HCT116 (cell line): ENCODE measurements around the gene SYMPK. TPM values are rescaled to one million over a fixed set of nuclear protein-coding genes. Genes with fewer than 3 reads are reported as not detected.
A peak's percentile ranks its signal among the peaks of the same experiment; 100 is the strongest.

Experiments
- ATAC-seq: fragments of 200-7000 bp; cut with Tn5 transposase; 2 replicates; pipeline ENCODE4 v1.9.1; 2020; ENCODE audit warnings: mild to moderate bottlenecking, moderate library complexity
- BruUV-seq: library from RNA; stranded (reverse); fragments of 400-500 nt; replicated peaks from 2 replicates; lab custom pipeline; 2021; lab: Mats Ljungman, UMichigan
- CTCF ChIA-PET: fragments of 300-600 bp; sonication (Branson Sonifier 250); formaldehyde crosslinking; loops from one replicate; lab custom pipeline; 2021; ENCODE audit warnings: antibody characterized with exemption; lab: Charles Lee
- POLR2A ChIA-PET: fragments of 300-600, 350-600 bp; sonication (Branson Sonifier 250); formaldehyde crosslinking; loops from one replicate; lab custom pipeline; 2021; ENCODE audit warnings: antibody characterized with exemption; lab: Charles Lee
- RAD21 ChIA-PET, 2 experiments: fragments of 300-600 bp; sonication (Branson Sonifier 250); formaldehyde crosslinking; loops; one replicate each; lab custom pipeline; 2023; ENCODE audit warnings: low total read pairs in 2 of 2; ENCODE audit not compliant: uncharacterized antibody in 2 of 2, unreplicated experiment in 2 of 2, low non-redundant PET in 1 of 2; lab: Charles Lee
- DNase-seq: peaks from one replicate; pipeline ENCODE4 v3.0.0-alpha.2; 2010; ENCODE audit warnings: low read depth, low spot score
- H2AFZ ChIP-seq: fragments of 200-600 bp; shearing (Covaris generic), sonication (generic); 2 replicates; pipeline ENCODE4 v1.6.1; 2017; ENCODE audit warnings: low read depth, mixed run types, mixed read lengths, antibody characterized with exemption, low read length; ENCODE audit not compliant: poor library complexity, severe bottlenecking
- H3K27ac ChIP-seq: 2 replicates; pipeline ENCODE4 v1.5.1; 2012; ENCODE audit warnings: low read depth, low read length
- H3K27me3 ChIP-seq: fragments of 200-600 bp; sonication (generic); 2 replicates; pipeline ENCODE4 v1.6.1; 2016; ENCODE audit warnings: mixed run types, low read length, mixed read lengths; ENCODE audit not compliant: insufficient read depth
- H3K36me3 ChIP-seq, 2 experiments: fragments of 200-500 bp in 1 of 2; fragments of 200-600 bp in 1 of 2; sonication (Bioruptor generic) in 1 of 2; sonication (generic) in 1 of 2; 2 replicates each; pipeline versions ENCODE4 v1.5.1 to v1.6.1; 2014 to 2016; ENCODE audit warnings: low read length in 2 of 2, inconsistent platforms in 1 of 2, mixed read lengths in 1 of 2, mixed run types in 1 of 2; ENCODE audit not compliant: insufficient read depth in 2 of 2, control insufficient read depth in 1 of 2
- H3K4me1 ChIP-seq, 2 experiments: fragments of 200-600 bp in 1 of 2; sonication (generic) in 1 of 2; 2 replicates each; pipeline versions ENCODE4 v1.5.1 to v1.6.1; 2012 to 2017; ENCODE audit warnings: low read length in 2 of 2, inconsistent platforms in 1 of 2, mild to moderate bottlenecking in 1 of 2, mixed read lengths in 1 of 2, mixed run types in 1 of 2, moderate library complexity in 1 of 2; ENCODE audit not compliant: insufficient read depth in 2 of 2, control insufficient read depth in 1 of 2
- H3K4me2 ChIP-seq: fragments of 200-600 bp; sonication (generic); 2 replicates; pipeline ENCODE4 v1.6.1; 2017; ENCODE audit warnings: mixed run types, low read length, mixed read lengths
- H3K4me3 ChIP-seq, 2 experiments: fragments of 200-600 bp in 1 of 2; sonication (generic) in 1 of 2; replicated peaks in 1 of 2; 2 replicates each; pipeline ENCODE4 v1.5.1; 2011 to 2016; ENCODE audit warnings: low read length in 2 of 2, control low read depth in 1 of 2, low read depth in 1 of 2, mild to moderate bottlenecking in 1 of 2, mixed read lengths in 1 of 2, mixed run types in 1 of 2
- H3K79me2 ChIP-seq: fragments of 200-600 bp; sonication (generic); 2 replicates; pipeline ENCODE4 v1.6.1; 2017; ENCODE audit warnings: mild to moderate bottlenecking, mixed run types, low read length, moderate library complexity, mixed read lengths; ENCODE audit not compliant: insufficient read depth
- H3K9ac ChIP-seq: fragments of 200-600 bp; sonication (generic); 2 replicates; pipeline ENCODE4 v1.6.1; 2016; ENCODE audit warnings: low read length, mixed read lengths
- H3K9me2 ChIP-seq: fragments of 200-600 bp; sonication (generic), shearing (Covaris generic); 2 replicates; pipeline ENCODE4 v1.6.1; 2017; ENCODE audit warnings: mixed run types, mild to moderate bottlenecking, moderate library complexity; ENCODE audit not compliant: insufficient read depth
- H3K9me3 ChIP-seq, 2 experiments: fragments of 200-500 bp in 1 of 2; fragments of 200-600 bp in 1 of 2; sonication (Bioruptor generic) in 1 of 2; sonication (generic) in 1 of 2; 2 replicates each; pipeline ENCODE4 v1.6.1; 2014 to 2017; ENCODE audit warnings: low read length in 2 of 2, mixed read lengths in 2 of 2, inconsistent platforms in 1 of 2, low read depth in 1 of 2, mild to moderate bottlenecking in 1 of 2, mixed run types in 1 of 2, moderate library complexity in 1 of 2; ENCODE audit not compliant: control insufficient read depth in 1 of 2, insufficient read depth in 1 of 2
- H4K20me1 ChIP-seq: fragments of 200-600 bp; sonication (generic), shearing (Covaris generic); 2 replicates; pipeline ENCODE4 v1.6.1; 2017; ENCODE audit warnings: mixed run types, mild to moderate bottlenecking, moderate library complexity; ENCODE audit not compliant: insufficient read depth
- CTCF ChIP-seq, 3 experiments: fragments of 200-600 bp in 1 of 3; sonication (generic) in 1 of 3; IDR thresholded peaks in 2 of 3; conservative IDR thresholded peaks in 1 of 3; 2 replicates each; pipeline ENCODE4 v1.5.1; 2012 to 2017; ENCODE audit warnings: low read depth in 2 of 3, low read length in 2 of 3, antibody characterized with exemption in 1 of 3, borderline replicate concordance in 1 of 3, control low read depth in 1 of 3, mild to moderate bottlenecking in 1 of 3, mixed read lengths in 1 of 3, mixed run types in 1 of 3, moderate library complexity in 1 of 3; ENCODE audit not compliant: insufficient read depth in 1 of 3
- FOSL1 ChIP-seq: IDR thresholded peaks from 2 replicates; pipeline ENCODE4 v1.6.1; 2012; ENCODE audit warnings: low read depth
- POLR2A ChIP-seq: IDR thresholded peaks from 2 replicates; pipeline ENCODE4 v1.7.0; 2011; ENCODE audit warnings: borderline replicate concordance; ENCODE audit not compliant: insufficient read depth, insufficient read length; ENCODE audit errors: extremely low read depth
- SIN3A ChIP-seq: IDR thresholded peaks from 2 replicates; pipeline ENCODE4 v1.6.1; 2012; ENCODE audit warnings: low read depth
- SP1 ChIP-seq: IDR thresholded peaks from 2 replicates; pipeline ENCODE4 v1.6.1; 2012; ENCODE audit warnings: low read depth
- ZNF274 ChIP-seq: fragments of 200-500 bp; sonication (Bioruptor generic); IDR thresholded peaks from 2 replicates; pipeline ENCODE4 v1.6.1; 2014; ENCODE audit warnings: mild to moderate bottlenecking, low read depth, low read length, inconsistent platforms
- intact Hi-C: fragments of 100-400 bp; cut with micrococcal nuclease; formaldehyde crosslinking; loops from 2 replicates; pipeline ENCODE4 v1.10.0; 2022
- total RNA-seq: library from RNA; stranded (reverse); gene quantifications from one replicate; pipeline ENCODE4 v1.2.1, GENCODE V29; 2021; ENCODE audit not compliant: unreplicated experiment
- TF ChIP-seq, protein P1 (sequence below): IDR thresholded peaks from 2 replicates; pipeline ENCODE4 v1.6.1; 2012

Gene SYMPK
- total RNA-seq, 1 experiment from 2014 or later: 117 TPM

DNA sequence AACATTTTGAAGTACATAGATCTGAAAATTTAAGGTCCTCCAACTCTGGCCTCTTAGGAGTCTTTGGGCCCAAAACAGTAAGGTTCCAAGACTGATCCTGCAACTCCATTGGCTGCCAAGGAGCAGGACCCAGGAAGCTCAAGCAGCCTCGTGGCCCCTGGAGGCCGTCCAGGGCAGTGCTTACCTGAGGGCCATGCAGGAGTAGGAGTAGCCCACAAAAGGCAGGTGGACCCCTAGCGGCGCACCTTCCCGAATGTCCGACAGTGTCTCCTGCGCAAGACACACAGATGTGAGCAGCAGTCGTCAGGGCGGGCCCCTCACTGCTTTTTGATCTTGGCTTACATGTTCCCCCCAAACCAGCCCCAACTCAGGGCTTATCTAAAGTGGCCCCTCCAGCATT is 88.2 kb downstream of the SYMPK start:
- ATAC-seq (no peak), DNase-seq (no peak)
- no TSS peak for BruUV-seq
- POLR2A ChIA-PET: interaction anchor here (1.1 kb wide), 1 partner anchor 8 kb away, joined by 4 read pairs; the partner anchor contains the start of gene DMPK
- RAD21 ChIA-PET: no interaction called here
- CTCF ChIA-PET: interaction anchor here (0.7 kb wide), 1 partner anchor 18 kb away, joined by 3 read pairs; no protein-coding TSS in a partner anchor
- Histone ChIP-seq H3K79me2 (no peaks in the 10 kb centered on the region), H3K9me2 (no peaks in the 10 kb centered on the region), H4K20me1 (no peaks in the 10 kb centered on the region), H3K4me2 (no peak overlapping the region), H3K27me3 (no peaks in the 10 kb centered on the region), H3K9ac (no peak overlapping the region), H3K27ac (no peak overlapping the region), H3K4me1 (peaks cover 14 to 31% of the 10 kb centered on the region in 2 experiments), H2AFZ (no peak overlapping the region), H3K9me3 (no peaks in the 10 kb centered on the region), H3K36me3 (peaks cover 0 to 10% of the 10 kb centered on the region in 2 experiments; a peak in 3 of 4 replicates), H3K4me3 (no peak overlapping the region)
- TF ChIP-seq ZNF274: no peak
- no peak for TF ChIP-seq SP1
- TF ChIP-seq, protein P1, sequence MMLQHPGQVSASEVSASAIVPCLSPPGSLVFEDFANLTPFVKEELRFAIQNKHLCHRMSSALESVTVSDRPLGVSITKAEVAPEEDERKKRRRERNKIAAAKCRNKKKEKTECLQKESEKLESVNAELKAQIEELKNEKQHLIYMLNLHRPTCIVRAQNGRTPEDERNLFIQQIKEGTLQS: no peak
- TF ChIP-seq SIN3A: no peak
- TF ChIP-seq FOSL1: no peak
- no peak for TF ChIP-seq POLR2A
- TF ChIP-seq CTCF (IDR thresholded peaks at IDR 0.05 in 2 of 3, conservative IDR thresholded peaks at IDR 0.05 in 1 of 3; ENCODE audit: borderline replicate concordance in 1 of 3, insufficient read depth in 1 of 3, low read depth in 2 of 3, low read length in 2 of 3): peak in 2 of 3 experiments; percentile 33 to 42; a peak in 2 of 6 replicates
- intact Hi-C loops: loop anchor here (10.0 kb wide), 1 partner anchor 680 kb away; the partner anchor contains the start of gene PPP1R37
